Keratinocyte (primary cell): ENCODE data around the gene CAMSAP3.

Experiments used
- CTCF ChIP-seq, 3 experiments: IDR thresholded peaks in 1 of 3; conservative IDR thresholded peaks in 1 of 3; optimal IDR thresholded peaks in 1 of 3; 2 replicates in 2 of 3; 3 replicates in 1 of 3; pipeline versions ENCODE3 to v1.5.1; 2011; ENCODE audit warnings: low read length in 3 of 3, mild to moderate bottlenecking in 3 of 3, moderate library complexity in 2 of 3, control low read depth in 1 of 3, inconsistent platforms in 1 of 3; ENCODE audit not compliant: insufficient read depth in 2 of 3; ENCODE audit errors: extremely low read depth in 1 of 3
- EZH2 ChIP-seq: IDR thresholded peaks from one replicate; pipeline ENCODE4 v1.6.1; 2012; ENCODE audit warnings: inconsistent platforms, mild to moderate bottlenecking, low read length, moderate library complexity

GRCh38 chr19:7611541-7612279, 16.0 kb downstream of the CAMSAP3 start:
- TF ChIP-seq CTCF (optimal IDR thresholded peaks at IDR 0.05 in 1 of 3, IDR thresholded peaks at IDR 0.05 in 1 of 3, conservative IDR thresholded peaks at IDR 0.05 in 1 of 3; ENCODE audit: extremely low read depth in 1 of 3, insufficient read depth in 2 of 3, low read length in 3 of 3): no peak
- TF ChIP-seq EZH2: no peak
